Activated CD8-positive, alpha-beta T cell treated with anti-CD3 and anti-CD28 coated beads, Interleukin-2, amount 10 ng/mL, durations not matched to agents 7 days and 5 days (primary cell): ENCODE results near the gene GRIP1. TPM values are rescaled to one million over a fixed set of nuclear protein-coding genes. Genes with fewer than 3 reads are reported as not detected.
A peak's percentile ranks its signal among the peaks of the same experiment; 100 is the strongest.

Experiments used
- ATAC-seq: fragments of 150-1000 bp; cut with Tn5 transposase; one replicate; pipeline ENCODE4 v1.10.0; 2021; ENCODE audit warnings: moderate library complexity
- CTCF ChIA-PET: fragments of 350-600 bp; sonication (Branson Sonifier 250); formaldehyde crosslinking; loops from one replicate; lab custom pipeline; 2021; ENCODE audit warnings: antibody characterized with exemption; lab: Charles Lee
- POLR2A ChIA-PET: fragments of 350-600 bp; sonication (Branson Sonifier 250); formaldehyde crosslinking; loops from one replicate; lab custom pipeline; 2021; ENCODE audit warnings: antibody characterized with exemption; lab: Charles Lee
- DNase-seq: peaks from one replicate; pipeline ENCODE4 v3.0.0-alpha.2; 2020
- H3K27ac Mint-ChIP-seq: one replicate; pipeline ENCODE4 v1.8.0; 2021; ENCODE audit warnings: mild to moderate bottlenecking, mixed read lengths
- H3K27me3 Mint-ChIP-seq: one replicate; pipeline ENCODE4 v1.8.0; 2021; ENCODE audit warnings: low read depth, mixed read lengths
- H3K36me3 Mint-ChIP-seq: one replicate; pipeline ENCODE4 v1.8.0; 2021; ENCODE audit warnings: low read depth, mixed read lengths
- H3K4me1 Mint-ChIP-seq: one replicate; pipeline ENCODE4 v1.8.0; 2021; ENCODE audit warnings: low read depth, mixed read lengths
- H3K4me3 Mint-ChIP-seq: one replicate; pipeline ENCODE4 v1.8.0; 2021; ENCODE audit warnings: mild to moderate bottlenecking, mixed read lengths
- H3K9me3 Mint-ChIP-seq: one replicate; pipeline ENCODE4 v1.8.0; 2022; ENCODE audit warnings: mixed read lengths; ENCODE audit not compliant: insufficient read depth
- total RNA-seq, 2 experiments: library from RNA; stranded (reverse); gene quantifications; one replicate each; pipeline ENCODE4 v1.2.3, GENCODE V29; 2021

The GRIP1 gene
- total RNA-seq, 2 experiments from 2014 or later, result 0.29 to 0.55 TPM

DNA sequence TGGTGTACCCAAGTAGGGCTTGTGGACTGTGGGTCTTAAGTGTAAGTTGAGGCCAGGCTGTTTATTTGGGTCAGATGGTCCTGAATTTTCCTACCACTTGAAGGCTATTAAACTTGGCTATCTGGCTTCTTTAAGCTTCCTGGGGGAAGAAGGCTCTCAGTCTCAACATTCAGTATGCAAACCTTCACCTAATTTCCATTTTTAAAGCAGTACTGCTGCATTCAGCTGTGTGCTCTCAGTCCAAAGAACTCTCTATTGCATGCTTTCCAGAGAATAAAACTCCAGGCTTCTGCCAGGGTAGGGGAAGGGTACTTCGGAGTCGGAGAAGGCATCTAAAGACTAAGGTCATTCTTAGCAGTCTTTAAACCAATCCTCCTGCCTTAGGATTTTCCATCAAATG lies 252.2 kb downstream of the GRIP1 start:
- CTCF ChIA-PET, result no interaction called here
- Mint-ChIP-seq H3K36me3 (no peaks in the 10 kb centered on the region), H3K27ac (no peak overlapping the region)

DNA sequence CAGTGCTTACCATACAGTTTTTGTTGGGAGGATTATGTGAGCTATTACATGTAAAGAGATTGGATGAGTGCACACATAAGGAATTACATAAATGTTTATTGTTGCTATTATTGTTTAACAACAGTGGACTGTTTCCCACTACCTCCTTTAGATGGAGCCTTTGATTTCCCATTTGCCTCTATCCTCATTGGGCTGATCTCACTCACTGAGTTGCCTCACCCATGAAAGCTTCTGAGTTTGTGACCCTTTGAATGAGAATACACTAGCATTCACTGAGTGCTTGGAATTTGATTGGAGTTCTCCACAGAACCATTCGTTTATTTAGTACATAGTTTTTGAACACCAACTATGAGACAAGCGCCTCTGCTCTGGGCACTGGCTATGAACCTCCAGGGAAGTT lies 255.6 kb downstream of the GRIP1 start:
- ChIA-PET POLR2A (no interaction called here), CTCF (no interaction called here)
- H3K9me3 Mint-ChIP-seq, result no peaks in the 10 kb centered on the region
- no peak for DNase-seq
- H3K36me3 Mint-ChIP-seq, result no peaks in the 10 kb centered on the region
- no peak overlapping the region for H3K27ac Mint-ChIP-seq
- H3K4me1 Mint-ChIP-seq, result no peaks in the 10 kb centered on the region
- H3K27me3 Mint-ChIP-seq, result peaks cover 12% of the 10 kb centered on the region
- no peak overlapping the region for H3K4me3 Mint-ChIP-seq
- ATAC-seq, result no peak

More for the DNA sequence above, 252.2 kb downstream of the GRIP1 start:
- Mint-ChIP-seq H3K4me3 (no peak overlapping the region), H3K9me3 (no peaks in the 10 kb centered on the region), H3K27me3 (peaks cover 3% of the 10 kb centered on the region), H3K4me1 (no peaks in the 10 kb centered on the region)
- DNase-seq (no peak), ATAC-seq (no peak)
- POLR2A ChIA-PET, result no interaction called here

DNA sequence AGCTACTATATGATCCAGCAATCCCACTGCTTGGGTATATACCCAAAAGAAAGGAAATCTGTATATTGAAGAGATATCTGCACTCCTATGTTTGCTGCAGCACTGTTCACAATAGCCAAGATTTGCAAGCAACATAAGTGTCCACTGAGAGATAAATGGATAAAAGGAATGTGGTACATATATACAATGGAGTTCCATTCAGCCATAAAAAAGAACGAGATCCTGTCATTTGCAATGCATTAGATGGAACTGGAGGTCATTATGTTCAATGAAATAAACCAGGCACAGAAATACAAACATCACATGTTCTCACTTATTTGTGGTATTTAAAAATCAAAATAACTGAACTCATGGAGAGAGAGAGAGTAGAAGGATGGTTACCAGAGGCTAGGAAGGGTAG lies 260.0 kb downstream of the GRIP1 start:
- no peaks in the 10 kb centered on the region for H3K9me3 Mint-ChIP-seq
- H3K27me3 Mint-ChIP-seq, result peaks cover 31% of the 10 kb centered on the region
- no peaks in the 10 kb centered on the region for H3K36me3 Mint-ChIP-seq
- H3K4me1 Mint-ChIP-seq, result no peaks in the 10 kb centered on the region
- H3K27ac Mint-ChIP-seq, result no peak overlapping the region
- DNase-seq (no peak), ATAC-seq (no peak)
- ChIA-PET CTCF (no interaction called here), POLR2A (no interaction called here)
- H3K4me3 Mint-ChIP-seq, result no peak overlapping the region

DNA sequence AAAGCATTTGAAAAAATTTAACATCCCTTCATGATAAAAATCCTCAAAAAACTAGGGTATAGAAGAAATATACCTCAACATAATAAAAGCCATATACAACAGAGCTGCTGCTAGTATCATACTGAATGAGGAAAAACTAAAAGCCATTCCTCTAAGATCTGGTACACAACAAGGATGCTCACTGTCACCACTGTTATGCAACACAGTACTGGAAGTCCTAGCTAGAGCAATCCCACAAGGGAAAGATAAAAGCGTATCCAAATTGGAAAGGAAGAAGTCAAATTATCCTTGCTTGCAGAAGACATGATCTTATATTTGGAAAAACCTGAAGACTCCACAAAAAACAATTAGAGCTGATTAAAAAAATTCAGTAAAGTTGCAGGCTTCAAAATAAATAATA lies 261.7 kb downstream of the GRIP1 start:
- Mint-ChIP-seq H3K9me3 (no peaks in the 10 kb centered on the region), H3K4me1 (no peaks in the 10 kb centered on the region), H3K36me3 (no peaks in the 10 kb centered on the region), H3K4me3 (no peak overlapping the region), H3K27me3 (peaks cover 32% of the 10 kb centered on the region), H3K27ac (no peak overlapping the region)
- no peak for ATAC-seq
- no peak for DNase-seq
- CTCF ChIA-PET, result no interaction called here
- POLR2A ChIA-PET, result no interaction called here

GRCh38 chr12:66409195-66409871 lies 269.5 kb downstream of the GRIP1 start:
- ChIA-PET CTCF (interaction anchor here (0.7 to 4.3 kb wide), 22 partner anchors 9 to 469 kb away, joined by 3 to 37 read pairs (median 4); partner anchors contain the start of genes HELB and TMBIM4), POLR2A (interaction anchor here (0.6 kb wide), 1 partner anchor 78 kb away, joined by 3 read pairs; no protein-coding TSS in a partner anchor)
- H3K4me3 Mint-ChIP-seq, result no peak overlapping the region
- H3K4me1 Mint-ChIP-seq, result no peaks in the 10 kb centered on the region
- peak; percentile 63 for DNase-seq
- peak; percentile 42 for ATAC-seq
- H3K27ac Mint-ChIP-seq, result no peak overlapping the region
- peaks cover 8% of the 10 kb centered on the region for H3K27me3 Mint-ChIP-seq
- no peaks in the 10 kb centered on the region for H3K9me3 Mint-ChIP-seq
- no peaks in the 10 kb centered on the region for H3K36me3 Mint-ChIP-seq

- DNase-seq (no peak), ATAC-seq (no peak)
- Mint-ChIP-seq H3K4me3 (no peak overlapping the region), H3K27ac (no peak overlapping the region), H3K4me1 (no peaks in the 10 kb centered on the region), H3K36me3 (no peaks in the 10 kb centered on the region), H3K27me3 (peaks cover 6% of the 10 kb centered on the region), H3K9me3 (no peaks in the 10 kb centered on the region)
- ChIA-PET POLR2A (no interaction called here), CTCF (interaction anchor here (1.0 to 4.3 kb wide), 4 partner anchors 12 to 135 kb away, joined by 3 to 24 read pairs (median 4); no protein-coding TSS in a partner anchor)
Observed at GRCh38 chr12:66405395-66405794, 273.5 kb downstream of the GRIP1 start.

DNA sequence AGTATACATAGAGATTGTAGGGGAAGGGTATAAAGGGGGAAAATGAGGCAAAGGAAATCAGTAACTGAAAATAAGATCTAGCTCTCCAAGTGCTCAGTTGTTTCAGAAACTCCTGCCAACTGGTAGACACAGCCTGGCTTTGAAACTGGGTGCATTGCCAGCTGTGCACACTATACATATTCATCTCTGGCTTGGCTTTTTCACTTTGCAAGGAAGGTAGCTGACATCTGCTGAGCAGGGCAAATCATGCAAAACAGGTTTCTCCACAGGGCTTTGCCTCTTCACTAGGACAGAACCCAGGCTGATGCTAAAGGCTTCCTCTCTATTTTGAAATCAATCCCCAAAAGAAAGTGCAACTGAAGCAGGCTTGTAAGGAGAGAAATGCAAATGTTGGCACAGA lies 275.1 kb downstream of the GRIP1 start:
- Mint-ChIP-seq H3K9me3 (no peaks in the 10 kb centered on the region), H3K27me3 (peaks cover 7% of the 10 kb centered on the region), H3K27ac (no peak overlapping the region), H3K4me3 (no peak overlapping the region), H3K36me3 (no peaks in the 10 kb centered on the region), H3K4me1 (peaks cover 6% of the 10 kb centered on the region)
- no peak for DNase-seq
- ChIA-PET POLR2A (no interaction called here), CTCF (no interaction called here)
- no peak for ATAC-seq

GRCh38 chr12:66399911-66400306 lies 279.0 kb downstream of the GRIP1 start:
- ChIA-PET CTCF (interaction anchor here (0.7 to 1.0 kb wide), 4 partner anchors 54 to 255 kb away, joined by 3 to 5 read pairs (median 3); no protein-coding TSS in a partner anchor), POLR2A (no interaction called here)
- no peak overlapping the region for H3K27ac Mint-ChIP-seq
- H3K9me3 Mint-ChIP-seq, result no peaks in the 10 kb centered on the region
- peaks cover 17% of the 10 kb centered on the region for H3K27me3 Mint-ChIP-seq
- H3K4me1 Mint-ChIP-seq, result peaks cover 11% of the 10 kb centered on the region
- no peaks in the 10 kb centered on the region for H3K36me3 Mint-ChIP-seq
- ATAC-seq (no peak), DNase-seq (no peak)
- H3K4me3 Mint-ChIP-seq, result no peak overlapping the region

DNA sequence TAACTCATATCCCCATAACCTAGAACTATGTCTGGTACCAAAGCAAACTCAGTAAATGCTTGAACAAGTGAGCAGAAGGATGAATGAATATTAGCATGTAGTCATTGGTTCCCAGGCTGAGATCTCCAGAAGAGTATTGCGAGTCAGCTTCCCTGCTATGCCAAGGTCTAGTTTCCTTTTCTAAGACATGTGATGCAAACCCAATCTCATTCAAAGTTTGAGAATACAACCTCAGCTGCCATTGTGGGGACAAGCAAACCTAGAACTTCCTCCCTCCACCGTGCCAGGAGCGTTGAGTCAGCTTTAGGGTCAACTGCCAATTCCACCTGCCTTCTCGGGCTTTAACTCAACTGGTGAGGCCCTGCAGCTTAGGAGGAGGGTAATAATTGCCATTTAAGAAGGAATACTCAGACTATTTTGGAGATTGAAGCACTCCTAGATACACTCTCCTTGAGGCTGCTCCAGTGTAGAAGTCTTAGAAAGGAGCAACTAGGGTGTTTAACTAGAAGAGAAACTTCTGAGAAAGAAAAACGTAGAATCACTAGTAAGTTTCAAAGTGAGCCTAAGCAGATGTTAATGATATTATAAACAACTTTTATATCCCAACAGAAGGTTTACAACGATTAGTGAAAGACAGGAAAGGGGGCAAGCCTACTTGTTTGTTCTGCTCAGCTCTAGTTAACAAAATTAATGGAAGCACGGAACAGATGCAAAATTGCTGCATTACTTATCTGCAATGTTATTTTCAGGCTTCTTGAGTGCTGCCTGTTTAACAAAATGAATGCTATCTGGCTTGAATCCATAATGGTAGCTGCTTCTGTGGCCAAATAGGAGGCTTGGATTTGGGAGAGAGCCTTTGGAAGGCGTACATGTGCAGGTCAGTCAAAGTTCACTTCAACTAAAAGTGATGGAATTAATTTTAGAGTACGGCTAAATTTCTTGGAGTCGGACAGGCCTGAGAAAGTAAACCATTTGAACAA lies 279.7 kb downstream of the GRIP1 start:
- H3K36me3 Mint-ChIP-seq, result no peaks in the 10 kb centered on the region
- CTCF ChIA-PET, result interaction anchor here (0.7 to 1.6 kb wide), 4 partner anchors 53 to 254 kb away, joined by 3 to 7 read pairs (median 3); no protein-coding TSS in a partner anchor
- H3K27me3 Mint-ChIP-seq, result peaks cover 20% of the 10 kb centered on the region
- DNase-seq (no peak), ATAC-seq (no peak)
- POLR2A ChIA-PET, result no interaction called here
- H3K27ac Mint-ChIP-seq, result no peak overlapping the region
- no peaks in the 10 kb centered on the region for H3K9me3 Mint-ChIP-seq
- H3K4me3 Mint-ChIP-seq, result no peak overlapping the region
- H3K4me1 Mint-ChIP-seq, result peaks cover 16% of the 10 kb centered on the region

DNA sequence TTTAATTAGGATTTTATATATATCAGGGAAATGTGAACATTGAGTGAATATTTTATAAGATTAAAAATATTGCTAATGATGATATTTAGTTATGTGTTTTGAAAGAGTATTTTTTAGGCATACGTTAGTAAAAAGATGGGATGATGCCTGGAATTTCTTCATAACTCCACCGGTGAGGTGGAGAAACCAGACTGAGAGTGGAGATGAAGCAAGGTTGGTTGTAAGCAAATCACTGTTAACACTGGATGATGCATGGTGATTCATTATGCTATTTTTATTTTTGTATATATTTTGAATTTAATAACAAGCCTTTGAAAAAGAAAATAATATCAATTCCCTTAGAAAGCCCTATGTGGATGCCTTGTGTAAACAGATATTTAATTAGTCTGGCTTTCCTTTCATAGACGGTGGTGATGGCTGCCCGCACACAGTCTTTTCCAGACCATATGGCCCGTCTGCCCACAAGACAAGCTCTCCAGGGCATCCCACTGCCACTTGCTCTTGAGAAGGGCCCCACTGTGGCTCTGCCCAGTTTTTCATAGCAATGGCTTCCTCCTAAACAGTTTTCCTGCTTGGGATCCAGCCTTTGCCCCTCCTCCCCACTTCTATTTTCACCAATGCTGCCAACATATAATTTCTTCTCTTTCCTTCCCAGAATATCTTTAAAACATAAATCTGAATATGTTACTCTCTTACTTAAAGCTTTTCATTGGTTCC lies 281.1 kb downstream of the GRIP1 start:
- ChIA-PET CTCF (interaction anchor here (1.1 to 1.6 kb wide), 2 partner anchors 128 to 252 kb away, joined by 3 to 7 read pairs; no protein-coding TSS in a partner anchor), POLR2A (no interaction called here)
- DNase-seq (no peak), ATAC-seq (no peak)
- no peaks in the 10 kb centered on the region for H3K9me3 Mint-ChIP-seq
- no peaks in the 10 kb centered on the region for H3K36me3 Mint-ChIP-seq
- H3K27me3 Mint-ChIP-seq, result peaks cover 20% of the 10 kb centered on the region
- no peak overlapping the region for H3K4me3 Mint-ChIP-seq
- H3K4me1 Mint-ChIP-seq, result peaks cover 26% of the 10 kb centered on the region
- H3K27ac Mint-ChIP-seq, result no peak overlapping the region

GRCh38 chr12:66393890-66394289 lies 285.0 kb downstream of the GRIP1 start:
- H3K4me1 Mint-ChIP-seq, result peaks cover 22% of the 10 kb centered on the region

More at GRCh38 chr12:66393890-66394289, 285.0 kb downstream of the GRIP1 start:
- Mint-ChIP-seq H3K27me3 (peaks cover 29% of the 10 kb centered on the region), H3K4me3 (peak overlapping the region; percentile 22), H3K36me3 (no peaks in the 10 kb centered on the region), H3K9me3 (no peaks in the 10 kb centered on the region), H3K27ac (peak overlapping the region; percentile 44)
- DNase-seq (peak; percentile 26), ATAC-seq (peak; percentile 85)
- CTCF ChIA-PET, result interaction anchor here (1.0 to 2.3 kb wide), 4 partner anchors 12 to 124 kb away, joined by 3 to 11 read pairs (median 6); no protein-coding TSS in a partner anchor
- POLR2A ChIA-PET, result interaction anchor here (0.6 kb wide), 1 partner anchor 35 kb away, joined by 3 read pairs; no protein-coding TSS in a partner anchor
